Measurements from ENCODE around the gene UTP11. TPM values are rescaled to one million over a fixed set of nuclear protein-coding genes. Genes with fewer than 3 reads are reported as not detected.
"Not testable (repeated sequence)": the region's sequence is repeated elsewhere in the genome, so short reads cannot be mapped to it uniquely, and the experiment has no call there.

The UTP11 gene
- total RNA-seq, 1 experiment from 2014 or later: 53.8 TPM

DNA sequence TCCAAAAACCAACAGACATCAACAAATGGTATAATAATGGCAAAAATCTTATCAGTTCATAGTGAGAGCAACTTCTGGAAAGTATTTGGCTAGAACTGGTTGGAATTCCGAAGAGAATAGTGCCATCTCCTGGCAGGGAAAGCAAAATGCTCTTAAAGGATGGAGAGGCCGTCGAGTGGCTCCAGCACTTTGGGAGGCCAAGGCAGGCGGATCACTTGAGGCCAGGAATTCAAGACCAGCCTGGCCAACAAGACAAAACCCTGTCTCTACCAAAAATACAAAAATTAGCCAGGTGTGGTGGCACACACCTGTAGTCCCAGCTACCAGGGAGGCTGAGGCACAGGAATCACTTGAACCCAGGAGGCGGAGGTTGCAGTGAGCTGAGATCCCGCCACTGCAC lies 37.5 kb upstream of the UTP11 start:
- H3K9me3 ChIP-seq (ENCODE audit: control insufficient read depth, insufficient read depth, low read depth, low read length); DNase-seq (ENCODE audit: low read depth, low spot score); H3K27ac ChIP-seq (ENCODE audit: low read length); BruUV-seq (replicated peaks); POLR2A ChIA-PET; in situ Hi-C loops (cut with HindIII; ENCODE audit: low pct_unique_long_range_greater_than_20kb, low sequenced_read_pairs); H3K4me3 ChIP-seq (ENCODE audit: low read depth in 2 of 2, low read length in 2 of 2); H3K4me1 ChIP-seq (ENCODE audit: control insufficient read depth, insufficient read depth, low read length); H3K27me3 ChIP-seq (ENCODE audit: control insufficient read depth, insufficient read depth, low read length): not testable (repeated sequence)
- ATAC-seq: peak; percentile 80; the same call in 1 of the 2 replicates
- intact Hi-C loops (cut with micrococcal nuclease; ENCODE audit: unreplicated experiment): loop anchor here (10.0 kb wide), 1 partner anchor 80 kb away; no protein-coding TSS in a partner anchor
- peaks cover 24% of the 10 kb centered on the region for H3K36me3 ChIP-seq (ENCODE audit: control insufficient read depth, insufficient read depth, low read length)
- CTCF ChIA-PET: interaction anchor here (0.7 kb wide), 1 partner anchor 44 kb away, joined by 8 read pairs; no protein-coding TSS in a partner anchor
- TF ChIP-seq, protein P1, sequence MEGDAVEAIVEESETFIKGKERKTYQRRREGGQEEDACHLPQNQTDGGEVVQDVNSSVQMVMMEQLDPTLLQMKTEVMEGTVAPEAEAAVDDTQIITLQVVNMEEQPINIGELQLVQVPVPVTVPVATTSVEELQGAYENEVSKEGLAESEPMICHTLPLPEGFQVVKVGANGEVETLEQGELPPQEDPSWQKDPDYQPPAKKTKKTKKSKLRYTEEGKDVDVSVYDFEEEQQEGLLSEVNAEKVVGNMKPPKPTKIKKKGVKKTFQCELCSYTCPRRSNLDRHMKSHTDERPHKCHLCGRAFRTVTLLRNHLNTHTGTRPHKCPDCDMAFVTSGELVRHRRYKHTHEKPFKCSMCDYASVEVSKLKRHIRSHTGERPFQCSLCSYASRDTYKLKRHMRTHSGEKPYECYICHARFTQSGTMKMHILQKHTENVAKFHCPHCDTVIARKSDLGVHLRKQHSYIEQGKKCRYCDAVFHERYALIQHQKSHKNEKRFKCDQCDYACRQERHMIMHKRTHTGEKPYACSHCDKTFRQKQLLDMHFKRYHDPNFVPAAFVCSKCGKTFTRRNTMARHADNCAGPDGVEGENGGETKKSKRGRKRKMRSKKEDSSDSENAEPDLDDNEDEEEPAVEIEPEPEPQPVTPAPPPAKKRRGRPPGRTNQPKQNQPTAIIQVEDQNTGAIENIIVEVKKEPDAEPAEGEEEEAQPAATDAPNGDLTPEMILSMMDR (IDR thresholded peaks at IDR 0.05): peak; percentile 77

DNA sequence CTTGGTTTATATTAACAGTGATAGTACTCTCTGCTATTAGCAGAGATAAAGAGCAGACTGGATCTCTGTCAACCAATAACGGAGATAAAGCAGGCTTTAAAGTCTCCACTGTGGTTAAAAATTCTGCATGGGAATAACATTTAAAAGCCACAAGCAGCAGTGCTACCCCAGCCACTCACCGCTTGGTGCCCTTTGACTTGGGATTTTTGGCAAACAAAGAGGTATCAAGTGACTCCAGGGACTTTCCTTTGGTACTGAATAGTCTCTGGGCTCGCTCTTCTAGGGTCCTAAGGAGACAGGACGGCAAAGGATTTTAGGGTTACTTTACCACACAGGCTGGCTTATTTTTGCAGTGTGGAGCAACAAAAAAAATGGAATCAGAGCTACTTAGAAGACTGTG lies 34.0 kb upstream of the UTP11 start:
- ATAC-seq (no peak), DNase-seq (ENCODE audit: low read depth, low spot score) (no peak)
- no peak overlapping the region for H3K4me3 ChIP-seq (ENCODE audit: low read depth in 2 of 2, low read length in 2 of 2)
- intact Hi-C loops (cut with micrococcal nuclease; ENCODE audit: unreplicated experiment): loop anchor here (10.0 kb wide), 1 partner anchor 84 kb away; no protein-coding TSS in a partner anchor
- peaks cover 33% of the 10 kb centered on the region for H3K36me3 ChIP-seq (ENCODE audit: control insufficient read depth, insufficient read depth, low read length)
- in situ Hi-C loops (cut with HindIII; ENCODE audit: low pct_unique_long_range_greater_than_20kb, low sequenced_read_pairs): no loop called here
- no peak overlapping the region for H3K27ac ChIP-seq (ENCODE audit: low read length)
- ChIA-PET CTCF (no interaction called here), POLR2A (no interaction called here)
- no peaks in the 10 kb centered on the region for H3K9me3 ChIP-seq (ENCODE audit: control insufficient read depth, insufficient read depth, low read depth, low read length)
- BruUV-seq (replicated peaks): no TSS peak
- no peaks in the 10 kb centered on the region for H3K4me1 ChIP-seq (ENCODE audit: control insufficient read depth, insufficient read depth, low read length)
- TF ChIP-seq, protein P1 (IDR thresholded peaks at IDR 0.05): no peak
- TF ChIP-seq REST (IDR thresholded peaks at IDR 0.05; ENCODE audit: insufficient read depth in 1 of 2, low read depth in 2 of 2, low read length in 1 of 2) (no peak), POLR2AphosphoS5 (IDR thresholded peaks at IDR 0.05; ENCODE audit: low read depth, low read length) (no peak), SIN3A (IDR thresholded peaks at IDR 0.05; ENCODE audit: borderline replicate concordance, insufficient read depth, low read depth, low read length) (no peak), TCF7L2 (IDR thresholded peaks at IDR 0.05; ENCODE audit: low read depth, low read length) (no peak)
- no peaks in the 10 kb centered on the region for H3K27me3 ChIP-seq (ENCODE audit: control insufficient read depth, insufficient read depth, low read length)

All from Panc1 (cell line).